ENCODE results near the gene PAQR6.

Gene PAQR6, protein sequence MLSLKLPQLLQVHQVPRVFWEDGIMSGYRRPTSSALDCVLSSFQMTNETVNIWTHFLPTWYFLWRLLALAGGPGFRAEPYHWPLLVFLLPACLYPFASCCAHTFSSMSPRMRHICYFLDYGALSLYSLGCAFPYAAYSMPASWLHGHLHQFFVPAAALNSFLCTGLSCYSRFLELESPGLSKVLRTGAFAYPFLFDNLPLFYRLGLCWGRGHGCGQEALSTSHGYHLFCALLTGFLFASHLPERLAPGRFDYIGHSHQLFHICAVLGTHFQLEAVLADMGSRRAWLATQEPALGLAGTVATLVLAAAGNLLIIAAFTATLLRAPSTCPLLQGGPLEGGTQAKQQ

DNA sequence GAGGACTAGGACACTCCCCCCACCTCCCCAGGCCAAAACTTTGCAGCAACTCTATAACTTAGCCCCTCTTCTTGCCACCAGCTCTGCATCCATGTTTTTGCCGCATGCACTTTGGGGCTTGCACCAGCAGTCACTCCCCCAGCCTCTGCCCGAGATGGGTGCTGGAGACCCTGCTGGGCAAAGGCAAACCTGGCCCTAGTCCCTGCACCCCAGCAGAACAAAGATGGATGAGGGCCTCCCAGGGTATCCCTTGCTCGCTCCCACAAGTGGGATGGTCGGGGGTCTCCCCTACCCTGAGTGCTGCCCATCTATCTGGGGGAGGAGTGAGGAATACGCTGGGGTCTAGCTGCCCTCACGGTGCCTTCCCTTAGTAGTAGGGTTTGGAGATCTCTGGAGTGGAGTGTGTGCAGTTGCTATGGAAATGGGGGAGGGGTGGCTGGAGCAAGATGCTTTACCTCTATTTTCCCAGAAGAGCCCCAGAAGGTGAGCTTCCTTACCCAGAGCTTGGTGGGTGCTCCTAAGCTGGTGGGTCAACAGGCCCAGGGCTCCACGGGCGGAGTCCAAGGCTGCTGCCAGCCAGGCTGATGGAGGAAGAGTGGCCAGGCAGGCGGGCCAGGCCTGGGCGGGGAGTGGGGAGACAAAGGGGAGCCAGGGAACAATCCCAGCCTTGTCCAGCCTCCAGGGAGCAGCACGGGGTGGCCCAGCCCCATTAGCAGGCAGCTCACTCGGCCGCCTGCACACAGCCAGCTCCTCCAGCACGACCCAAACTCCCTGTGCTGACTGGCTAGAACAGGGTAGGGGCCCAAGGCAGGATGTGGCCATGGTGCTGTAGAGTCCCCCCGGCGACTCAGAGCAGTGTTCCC lies at the start of gene PAQR6:
Gene PAQR6 (minus strand): TSS at position 597 of the 863 bp plus-strand sequence. CDS start 1,325 bp downstream, outside the sequence.
- DNase-seq, result peak; percentile 94

DNA sequence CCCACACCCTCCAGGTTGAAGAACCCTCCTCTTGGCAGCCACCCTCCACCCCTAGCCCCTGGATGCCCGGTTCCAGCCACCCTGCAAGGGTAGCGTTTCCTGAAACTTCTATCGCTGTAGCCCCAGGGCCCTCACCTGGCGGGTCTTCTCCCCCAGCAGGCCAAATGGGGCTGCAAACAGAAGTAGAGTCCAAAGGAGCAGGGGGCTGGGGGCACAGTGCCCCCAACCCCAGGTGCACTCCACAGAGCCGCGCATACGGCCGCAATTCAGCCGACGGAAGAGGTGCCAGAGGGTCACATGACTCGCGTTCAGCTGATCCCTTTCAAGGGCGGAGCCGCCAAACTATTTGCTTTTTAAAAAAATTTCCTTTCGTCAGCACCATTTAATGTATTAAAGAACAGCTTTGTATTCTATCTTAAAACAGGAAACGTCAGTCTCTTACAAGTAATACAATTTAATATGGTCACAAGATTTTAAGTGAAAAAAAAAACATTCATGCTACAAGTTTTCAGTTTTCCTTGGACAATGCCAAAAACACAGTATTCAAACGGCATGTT lies 47.6 kb upstream of the PAQR6 start, which contains the start of gene GLMP:
Gene GLMP (minus strand): TSS at position 289 of the 557 bp plus-strand sequence. CDS start 34 bp downstream, at position 255.
- peak; percentile 68 for DNase-seq

DNA sequence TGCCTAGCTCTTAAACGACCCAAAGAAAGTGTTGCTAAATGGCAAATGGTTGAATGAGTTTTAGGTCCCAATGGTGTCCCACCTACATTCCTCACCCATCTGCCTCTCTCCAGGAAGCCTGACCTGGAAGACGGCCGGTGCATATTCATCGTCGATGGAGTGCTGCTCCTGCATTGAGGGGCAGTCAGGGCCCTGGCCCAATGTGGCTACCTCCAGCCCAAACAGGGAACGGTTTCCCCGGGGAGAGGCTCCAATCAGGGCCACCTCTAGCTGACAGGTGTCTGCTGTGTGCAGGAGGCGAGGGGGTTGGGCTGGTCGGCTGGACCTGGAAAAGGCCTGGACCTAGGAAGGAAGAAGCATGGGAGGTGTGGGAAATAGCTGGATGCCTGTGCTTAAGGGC lies 46.0 kb upstream of the PAQR6 start:
- no peak for DNase-seq

DNA sequence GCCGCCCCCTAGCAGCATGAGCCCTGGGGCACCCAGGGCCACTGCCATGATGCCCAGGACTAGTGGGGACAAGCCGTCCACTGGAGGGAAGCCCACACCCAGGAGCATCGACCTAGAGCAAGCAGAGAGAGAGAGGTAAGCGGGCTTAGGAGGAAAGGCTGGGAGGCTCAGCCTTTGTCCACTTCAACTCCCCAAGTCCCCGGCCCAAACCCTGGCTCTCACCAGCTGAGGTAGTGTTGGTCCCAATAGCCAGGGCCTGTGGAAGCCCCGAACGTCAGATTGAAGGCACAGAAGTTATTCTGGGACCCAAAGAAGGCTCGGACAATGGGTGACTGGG lies 45.2 kb upstream of the PAQR6 start:
- DNase-seq, result no peak

DNA sequence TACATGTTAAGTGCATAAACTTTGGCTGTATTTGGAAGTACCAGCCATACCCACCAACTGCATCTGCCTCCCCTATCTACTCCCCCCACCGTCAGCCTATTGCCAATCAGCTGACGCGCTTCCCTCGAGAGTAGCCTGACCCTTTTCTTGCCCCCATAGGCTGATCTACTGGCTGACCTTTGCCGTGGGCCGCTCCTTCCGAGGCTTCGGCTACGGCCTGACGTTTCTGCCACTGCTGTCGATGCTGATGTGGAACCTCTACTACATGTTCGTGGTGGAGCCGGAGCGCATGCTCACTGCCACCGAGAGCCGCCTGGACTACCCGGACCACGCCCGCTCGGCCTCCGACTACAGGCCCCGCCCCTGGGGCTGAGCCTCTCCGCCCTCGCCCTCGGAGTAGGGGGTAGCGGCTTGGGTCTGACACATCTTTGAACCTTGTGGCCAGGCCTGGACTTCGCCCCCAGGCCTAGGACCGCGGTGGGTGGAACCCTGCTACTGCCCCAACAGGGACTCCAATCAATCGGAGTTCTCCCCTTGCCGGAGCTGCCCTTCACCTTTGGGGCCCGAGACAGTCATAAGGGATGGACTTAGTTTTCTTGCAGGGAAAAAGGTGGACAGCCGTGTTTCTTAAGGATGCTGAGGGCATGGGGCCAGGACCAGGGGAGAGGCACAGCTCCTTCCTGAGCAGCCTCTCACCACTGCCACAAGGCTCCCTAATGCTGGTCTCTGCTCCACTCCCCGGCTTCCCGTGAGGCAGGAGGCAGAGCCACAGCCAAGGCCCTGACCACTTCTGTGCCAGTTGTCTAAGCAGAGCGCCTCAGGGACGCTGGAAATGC lies 43.6 kb upstream of the PAQR6 start:
- DNase-seq, result peak; percentile 75

DNA sequence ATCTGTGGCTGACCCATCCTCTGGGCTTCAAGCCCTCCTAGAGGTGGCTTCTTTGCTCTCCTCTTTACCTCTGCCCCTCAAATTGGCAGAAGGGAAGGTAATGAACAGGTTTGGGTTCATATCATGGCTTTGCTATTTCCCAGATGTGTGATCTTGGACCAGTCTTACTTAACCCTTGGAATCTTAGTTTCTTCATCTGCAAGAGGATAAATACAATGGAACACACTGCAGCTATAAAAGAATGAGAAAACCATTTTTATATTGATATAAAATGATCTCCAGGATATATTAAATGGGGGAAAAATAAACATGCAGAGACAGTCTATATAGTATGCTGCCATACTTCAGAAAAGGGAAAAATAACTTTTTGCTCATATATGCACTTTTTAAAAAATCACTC lies 42.0 kb upstream of the PAQR6 start:
- no peak for DNase-seq

DNA sequence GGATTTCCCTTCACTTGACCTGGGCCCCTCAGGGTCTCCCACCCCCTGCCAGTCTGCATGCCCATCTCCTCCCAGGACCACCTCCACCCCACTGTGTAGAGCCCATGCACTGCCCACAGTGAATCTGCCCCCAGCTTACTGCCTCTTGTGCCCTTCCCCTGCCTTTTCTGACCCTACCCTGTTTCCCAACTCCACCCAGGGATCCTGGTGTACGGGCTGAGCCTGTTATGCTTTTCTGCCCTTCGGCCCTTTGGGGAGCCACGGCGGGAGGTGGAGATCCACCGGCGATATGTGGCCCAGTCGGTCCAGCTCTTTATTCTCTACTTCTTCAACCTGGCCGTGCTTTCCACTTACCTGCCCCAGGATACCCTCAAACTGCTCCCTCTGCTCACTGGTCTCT lies 38.2 kb upstream of the PAQR6 start:
- DNase-seq, result no peak

DNA sequence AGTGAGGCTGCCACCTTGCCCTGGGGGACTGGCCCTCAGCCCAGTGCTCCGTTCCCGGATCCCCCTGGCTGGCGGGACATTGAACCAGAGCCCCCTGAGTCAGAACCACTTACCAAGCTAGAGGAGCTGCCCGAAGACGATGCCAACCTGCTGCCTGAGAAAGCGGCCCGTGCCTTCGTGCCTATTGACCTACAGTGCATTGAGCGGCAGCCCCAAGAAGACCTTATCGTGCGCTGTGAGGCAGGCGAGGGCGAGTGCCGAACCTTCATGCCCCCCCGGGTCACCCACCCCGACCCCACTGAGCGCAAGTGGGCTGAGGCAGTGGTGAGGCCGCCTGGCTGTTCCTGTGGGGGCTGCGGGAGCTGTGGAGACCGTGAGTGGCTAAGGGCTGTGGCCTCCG lies 37.6 kb upstream of the PAQR6 start:
- DNase-seq, result no peak

DNA sequence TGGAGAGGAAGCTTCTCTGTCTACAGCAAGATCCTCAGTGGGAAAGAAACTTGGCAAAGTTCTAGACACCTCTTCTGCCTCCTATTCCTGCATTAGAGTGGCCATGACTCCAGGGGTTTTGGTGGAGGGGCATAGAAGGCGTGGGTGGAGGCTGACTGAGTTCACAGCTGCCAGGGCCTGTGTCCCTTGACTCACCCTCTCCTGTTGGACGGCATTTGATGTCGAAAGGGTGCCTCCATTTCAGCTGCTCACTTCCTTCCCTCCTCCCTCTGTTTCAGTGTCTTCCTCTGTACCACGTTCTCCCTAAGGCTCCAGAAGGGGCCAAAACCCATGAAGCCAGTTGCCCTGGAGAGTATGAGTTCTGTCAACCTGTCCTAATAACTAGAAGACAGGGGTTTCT lies 36.9 kb upstream of the PAQR6 start:
- DNase-seq, result no peak

DNA sequence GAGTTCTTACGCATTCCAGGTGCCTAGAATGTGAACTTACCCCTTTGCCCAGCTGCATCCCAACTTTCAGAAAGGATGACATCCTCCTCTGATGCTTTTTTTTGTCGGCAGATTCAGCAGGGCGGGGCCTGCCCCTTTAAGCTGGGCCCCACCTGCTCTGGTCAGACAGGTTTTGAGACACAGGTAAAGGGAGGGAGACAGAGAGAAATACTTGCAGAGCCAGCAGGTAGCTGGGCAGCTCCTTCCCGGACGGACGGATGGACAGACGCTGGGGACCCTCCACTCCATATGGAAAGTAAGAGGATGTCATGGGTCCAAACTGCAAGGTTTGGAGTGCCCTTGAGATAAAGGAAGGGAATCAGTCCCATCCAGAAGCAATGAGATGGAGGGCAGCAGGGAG lies 36.3 kb upstream of the PAQR6 start, which contains the start of gene TMEM79:
Gene TMEM79 (plus strand): TSS at position 214 of the 400 bp plus-strand sequence. CDS start 902 bp downstream, outside the sequence.
- no peak for DNase-seq

DNA sequence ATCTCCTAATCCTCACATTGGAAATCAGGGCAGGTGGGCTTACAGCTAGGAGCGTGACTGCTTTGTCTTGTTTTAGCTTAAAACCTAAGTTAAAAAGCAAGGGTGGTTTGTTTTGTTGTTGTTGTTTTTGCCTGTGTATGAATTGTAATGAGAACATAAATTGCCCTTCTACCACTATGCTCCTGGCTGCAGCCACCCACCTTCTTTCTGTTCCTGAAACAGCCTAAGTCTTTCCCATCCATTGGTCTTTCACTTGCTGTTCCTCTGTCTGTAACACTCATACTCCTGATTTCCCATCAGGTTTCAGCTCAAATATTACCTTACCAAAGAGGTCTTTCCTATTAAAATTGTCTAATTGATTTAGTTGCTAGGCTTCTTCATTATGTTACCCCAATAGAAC lies 35.7 kb upstream of the PAQR6 start:
- no peak for DNase-seq

DNA sequence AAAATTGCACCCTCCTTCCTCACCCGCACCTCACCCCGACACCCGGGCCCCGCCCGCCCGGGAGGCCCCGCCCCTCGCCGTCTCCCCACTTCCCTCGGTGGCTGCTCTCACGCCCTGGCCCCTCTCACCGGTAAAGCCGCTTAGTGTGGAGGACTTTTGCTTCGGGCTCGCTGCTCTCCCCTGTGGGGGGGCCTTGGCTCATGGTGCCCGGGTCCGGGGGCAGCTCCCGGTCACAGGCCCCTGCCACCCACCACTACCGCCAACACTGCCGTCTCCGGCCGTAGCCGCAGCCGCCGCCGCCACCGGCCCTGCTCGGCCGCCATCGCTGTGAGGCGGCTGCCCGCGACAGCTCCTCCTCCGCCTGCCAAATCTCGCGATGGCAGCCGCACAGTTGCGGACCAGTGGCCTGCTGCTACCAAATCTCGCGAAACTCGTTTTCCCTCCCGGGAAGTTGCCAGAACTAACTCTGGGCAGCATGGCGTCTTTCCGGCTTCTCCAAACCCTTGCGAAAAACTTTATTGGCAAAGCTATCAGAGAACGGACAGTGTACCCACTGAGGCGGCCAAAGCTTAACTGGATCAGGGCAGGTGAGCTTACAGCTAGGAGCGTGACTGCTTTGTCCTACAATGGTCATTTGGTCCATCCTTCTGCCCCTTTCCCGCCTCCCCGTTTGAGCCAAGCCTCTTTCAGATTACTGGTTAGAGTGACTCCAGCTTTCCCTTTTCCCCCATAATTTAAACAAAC lies 34.8 kb upstream of the PAQR6 start, which contains the start of gene SMG5:
Gene SMG5 (minus strand): TSS at position 347 of the 744 bp plus-strand sequence. CDS start 145 bp downstream, at position 202.
- DNase-seq, result peak; percentile 97

DNA sequence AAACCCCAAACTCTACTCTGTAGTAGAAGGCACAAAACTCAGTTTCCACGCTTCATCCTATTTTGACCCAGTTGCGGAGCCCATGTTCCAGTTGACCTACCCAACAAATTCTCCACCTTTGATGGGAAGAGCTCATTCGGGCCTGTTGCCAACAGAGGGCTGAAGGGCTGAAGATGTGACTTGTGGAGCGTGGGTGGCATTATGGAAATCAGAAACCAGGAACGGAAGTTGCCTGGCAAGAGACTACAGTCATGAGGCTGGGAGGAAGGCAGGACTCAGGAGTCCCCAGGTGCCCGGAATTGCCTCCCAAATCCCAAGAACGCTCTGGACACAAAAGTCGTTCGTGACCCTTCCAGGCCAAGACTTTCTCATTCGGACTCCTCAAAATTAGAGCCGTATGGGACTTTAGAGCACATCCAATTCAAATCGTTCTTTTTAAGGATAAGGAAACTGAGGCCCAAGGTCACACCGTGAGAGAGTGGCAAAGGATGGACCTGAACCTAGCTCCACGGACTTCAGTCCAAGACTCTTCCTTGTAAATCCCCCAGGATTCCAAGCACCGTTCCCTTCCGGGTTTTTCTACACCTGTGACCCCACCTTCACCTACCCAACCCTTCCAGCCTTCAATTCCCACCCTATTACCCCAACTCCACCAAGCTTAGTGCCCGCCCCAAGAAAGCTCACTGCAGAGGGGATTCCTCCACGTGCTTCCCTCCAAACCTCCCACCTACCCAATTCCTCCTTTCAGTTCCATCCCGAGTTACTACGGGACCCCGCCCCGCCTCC lies 34.0 kb upstream of the PAQR6 start:
- no peak for DNase-seq

DNA sequence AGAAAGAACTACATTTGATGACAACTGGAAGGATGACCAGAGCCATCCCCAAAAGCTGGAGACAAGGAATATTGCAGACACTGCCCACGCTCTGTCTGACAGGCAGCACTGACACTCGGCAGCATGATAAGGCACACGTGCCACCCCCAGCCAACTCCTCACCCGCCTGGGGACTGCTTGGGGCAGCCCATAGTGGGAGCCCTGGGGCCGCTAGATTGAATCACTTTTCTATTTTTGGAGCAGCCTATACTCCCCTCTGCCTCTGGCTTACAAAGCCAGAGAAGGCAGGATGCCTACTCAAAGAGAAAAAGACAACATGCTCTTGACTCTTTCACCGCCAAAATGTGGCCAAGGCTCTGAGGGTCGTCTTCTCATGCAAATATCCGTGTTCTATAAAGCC lies 33.4 kb upstream of the PAQR6 start:
- no peak for DNase-seq

DNA sequence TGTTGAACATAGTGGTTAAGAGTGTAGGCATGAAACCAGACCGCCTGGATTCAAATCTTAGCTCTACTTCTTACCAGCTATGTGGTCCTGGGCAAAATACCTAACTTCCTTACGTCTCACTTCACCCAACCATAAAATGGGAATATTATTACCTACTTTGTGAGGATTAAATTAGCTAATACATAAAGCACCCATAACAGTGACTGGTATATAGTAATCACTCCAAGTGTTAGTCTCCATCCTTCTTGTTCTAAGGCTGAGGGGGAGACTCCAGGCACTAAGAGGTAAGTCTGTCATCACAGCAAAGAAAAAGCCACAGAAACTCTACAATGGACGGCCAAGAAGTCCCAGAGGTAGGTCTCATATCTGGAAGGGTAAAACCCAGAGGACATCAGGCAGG lies 32.0 kb upstream of the PAQR6 start:
- DNase-seq, result no peak

DNA sequence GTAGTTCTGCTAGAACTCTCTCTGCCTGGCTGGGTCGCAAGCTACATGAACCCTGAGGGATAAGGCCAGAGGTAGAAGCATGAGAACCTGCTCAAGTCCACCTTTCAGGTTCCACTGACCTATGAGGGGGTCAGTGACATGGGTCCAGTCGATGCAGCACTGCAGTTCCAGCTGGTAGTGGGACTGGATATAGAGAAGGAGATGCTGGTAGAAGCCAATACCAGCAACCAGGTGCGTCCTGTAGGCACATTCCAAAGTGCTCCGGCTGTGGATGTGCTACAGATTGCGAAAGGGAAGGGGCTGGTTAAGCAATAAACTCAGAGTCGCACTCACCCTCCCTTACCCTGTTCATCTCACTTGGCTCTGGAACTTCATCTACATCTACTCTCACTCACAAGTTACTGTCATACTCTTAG lies 29.1 kb upstream of the PAQR6 start:
- DNase-seq, result no peak

DNA sequence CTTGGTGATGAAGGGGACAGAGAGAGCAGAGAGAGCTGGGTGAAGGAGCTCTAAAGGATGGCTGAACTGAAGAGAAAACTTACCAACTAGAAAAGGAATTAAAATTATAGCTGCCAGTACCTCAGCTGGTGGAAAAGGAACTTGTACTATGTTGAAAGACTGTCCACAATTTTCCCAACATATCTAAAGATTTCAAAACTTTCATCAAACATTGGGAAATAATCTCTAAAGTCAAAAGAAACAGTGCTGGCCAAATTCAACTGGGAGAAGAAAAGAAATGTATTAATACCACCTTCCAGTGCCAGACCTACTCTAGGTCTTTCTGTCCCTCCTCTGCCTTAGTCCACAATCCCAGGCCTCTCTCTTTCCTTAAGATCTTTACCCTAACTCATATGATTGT lies 28.7 kb upstream of the PAQR6 start:
- no peak for DNase-seq

DNA sequence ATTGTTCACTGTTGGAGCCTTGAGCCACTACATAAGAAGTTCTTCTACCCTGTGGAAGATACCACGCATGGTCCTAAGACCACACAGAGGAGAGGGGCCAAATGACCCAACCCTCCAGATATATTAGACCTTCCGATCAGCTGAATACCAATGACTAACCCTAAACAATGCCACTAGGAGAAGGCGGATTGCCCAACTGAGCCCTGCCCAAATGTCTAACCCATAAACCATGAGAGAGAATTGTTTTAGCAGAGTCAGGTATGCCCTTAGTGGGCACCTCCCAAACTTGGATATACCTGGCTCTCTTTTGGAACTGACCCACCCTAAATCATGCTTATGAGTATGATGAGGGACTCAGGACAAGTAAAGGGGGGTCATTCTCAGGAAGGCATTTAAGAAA lies 22.5 kb upstream of the PAQR6 start:
- no peak for DNase-seq

DNA sequence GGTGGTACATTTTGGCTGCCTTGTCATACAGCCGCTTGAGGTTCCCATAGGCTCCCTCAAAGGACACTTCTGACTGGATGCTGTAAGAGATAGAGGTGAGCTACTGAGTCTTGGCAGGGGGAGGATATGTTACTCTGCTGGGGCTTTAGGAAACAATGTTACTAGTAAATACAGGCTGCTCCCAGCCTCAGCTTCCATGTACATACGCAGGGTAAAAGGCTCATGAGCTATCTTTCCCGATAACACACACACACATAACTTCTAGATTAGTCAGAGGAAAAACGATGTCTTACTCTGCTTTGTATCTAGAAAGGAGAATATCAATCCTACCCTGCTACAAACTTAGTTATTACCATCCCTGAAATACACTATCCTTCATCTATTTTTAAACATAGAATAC lies 20.5 kb upstream of the PAQR6 start:
- no peak for DNase-seq

DNA sequence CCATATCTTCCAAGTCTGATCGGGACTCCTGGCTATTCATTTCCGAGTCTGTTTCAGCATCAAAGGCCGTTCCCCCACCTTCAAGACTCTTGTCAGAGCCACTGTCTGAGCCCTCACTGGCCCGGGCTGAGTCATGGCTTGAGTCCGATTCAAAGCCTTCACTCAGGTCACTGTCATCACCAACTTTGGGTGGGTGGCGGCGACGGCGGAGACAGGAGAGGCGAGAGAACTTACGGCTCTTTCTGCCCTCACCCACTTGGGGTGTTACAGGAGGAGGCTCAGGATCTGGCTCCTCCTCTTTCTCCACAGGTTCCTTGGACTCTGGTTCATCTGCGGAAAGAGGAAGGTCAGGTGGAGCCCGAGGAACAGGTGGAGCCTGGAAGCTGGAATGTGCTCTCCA lies 18.2 kb upstream of the PAQR6 start:
- DNase-seq, result no peak

DNA sequence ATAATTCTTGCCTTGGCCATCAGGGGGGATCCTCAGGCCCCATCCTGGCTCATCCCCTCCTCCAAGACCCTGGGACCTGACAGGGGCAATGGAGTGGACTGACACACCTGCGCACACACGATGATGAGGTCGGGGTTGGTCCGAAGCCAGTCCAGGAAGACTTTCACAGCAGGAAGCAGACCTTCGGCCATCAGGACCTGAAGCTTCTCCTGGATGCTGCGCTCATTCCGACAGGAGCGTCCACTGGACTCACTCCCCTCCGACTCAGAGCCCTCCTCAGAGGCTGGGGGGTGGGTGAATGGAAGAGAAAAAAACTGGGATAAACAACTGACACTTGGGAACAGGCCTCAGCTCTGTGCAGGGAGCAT lies 15.4 kb upstream of the PAQR6 start:
- no peak for DNase-seq
